ENCODE results near the gene TULP4. TPM values are rescaled to one million over a fixed set of nuclear protein-coding genes. Genes with fewer than 3 reads are reported as not detected.

The TULP4 gene
- total and polyA plus RNA-seq, 2 of the 8 experiments (the other 6 are each of a cell fraction or from before 2014, with no cell fraction given): 7.7 to 51.6 TPM

GRCh38 chr6:158485431-158485830, 173.2 kb downstream of the TULP4 start (continued):
- TF ChIP-seq E2F6 (IDR thresholded peaks at IDR 0.05): no peak
